AG04449 (cell line): ENCODE measurements around the gene MARK4.

Experiments
- CTCF ChIA-PET: fragments of 350-600 bp; formaldehyde crosslinking; extraction: SDS; loops from one replicate; lab custom pipeline; 2021; ENCODE audit warnings: antibody characterized with exemption; lab: Yijun Ruan, JAX
- POLR2A ChIA-PET: fragments of 400-600, 350-600 bp; formaldehyde crosslinking; extraction: SDS; loops from one replicate; lab custom pipeline; 2020; ENCODE audit warnings: antibody characterized with exemption, inconsistent platforms; lab: Yijun Ruan, JAX
- DNase-seq: peaks from one replicate; pipeline ENCODE4 v3.0.0-alpha.2; 2010; ENCODE audit warnings: low read depth, low spot score
- H3K4me3 ChIP-seq: 2 replicates; pipeline ENCODE4 v1.5.1; 2011; ENCODE audit warnings: low read depth, mild to moderate bottlenecking, control low read depth, low read length
- TF ChIP-seq, protein P1 (sequence below): IDR thresholded peaks from one replicate; pipeline ENCODE4 v1.5.1; 2011; ENCODE audit warnings: mild to moderate bottlenecking, moderate library complexity, low read length, control low read depth, inconsistent platforms; ENCODE audit not compliant: insufficient read depth; ENCODE audit errors: missing control alignments

The MARK4 gene

DNA sequence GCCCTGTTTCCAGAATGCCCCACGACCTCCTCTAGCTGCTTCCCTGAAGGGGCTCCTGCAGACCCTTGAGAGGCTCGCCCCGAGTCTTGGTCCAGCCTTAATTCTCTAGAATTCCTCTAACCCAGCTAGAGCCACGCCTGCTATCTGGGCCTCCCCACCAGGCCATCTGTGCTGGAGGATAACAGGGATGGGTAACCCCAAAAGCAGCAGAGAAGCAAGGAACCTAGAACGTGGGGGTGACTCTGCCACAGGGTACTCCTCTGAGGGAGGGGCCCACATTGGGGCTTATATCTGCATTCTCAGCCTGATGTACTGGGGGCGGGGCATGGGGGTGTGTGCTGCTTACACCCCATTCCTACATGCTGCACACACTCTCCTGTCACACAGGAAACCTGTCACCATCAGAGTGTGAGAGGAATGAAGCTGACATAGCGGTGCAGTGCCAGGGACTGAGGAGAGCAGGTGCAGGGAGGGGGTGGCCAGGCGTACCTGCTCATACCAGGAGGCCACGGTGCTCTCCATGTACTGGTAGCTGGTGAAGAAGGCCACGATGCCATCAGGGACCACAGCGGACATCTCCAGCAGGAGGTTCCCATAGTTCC, 103.3 kb downstream of the MARK4 start:
- H3K4me3 ChIP-seq: no peak overlapping the region
- CTCF ChIA-PET: interaction anchor here (0.6 to 1.0 kb wide), 2 partner anchors 15 to 17 kb away, joined by 3 read pairs; no protein-coding TSS in a partner anchor
- TF ChIP-seq, protein P1, sequence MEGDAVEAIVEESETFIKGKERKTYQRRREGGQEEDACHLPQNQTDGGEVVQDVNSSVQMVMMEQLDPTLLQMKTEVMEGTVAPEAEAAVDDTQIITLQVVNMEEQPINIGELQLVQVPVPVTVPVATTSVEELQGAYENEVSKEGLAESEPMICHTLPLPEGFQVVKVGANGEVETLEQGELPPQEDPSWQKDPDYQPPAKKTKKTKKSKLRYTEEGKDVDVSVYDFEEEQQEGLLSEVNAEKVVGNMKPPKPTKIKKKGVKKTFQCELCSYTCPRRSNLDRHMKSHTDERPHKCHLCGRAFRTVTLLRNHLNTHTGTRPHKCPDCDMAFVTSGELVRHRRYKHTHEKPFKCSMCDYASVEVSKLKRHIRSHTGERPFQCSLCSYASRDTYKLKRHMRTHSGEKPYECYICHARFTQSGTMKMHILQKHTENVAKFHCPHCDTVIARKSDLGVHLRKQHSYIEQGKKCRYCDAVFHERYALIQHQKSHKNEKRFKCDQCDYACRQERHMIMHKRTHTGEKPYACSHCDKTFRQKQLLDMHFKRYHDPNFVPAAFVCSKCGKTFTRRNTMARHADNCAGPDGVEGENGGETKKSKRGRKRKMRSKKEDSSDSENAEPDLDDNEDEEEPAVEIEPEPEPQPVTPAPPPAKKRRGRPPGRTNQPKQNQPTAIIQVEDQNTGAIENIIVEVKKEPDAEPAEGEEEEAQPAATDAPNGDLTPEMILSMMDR: no peak
- no peak for DNase-seq
- POLR2A ChIA-PET: no interaction called here
